Skeletal muscle satellite cell (primary cell): Measurements from ENCODE around the gene CDKN1C.

Experiments used
- H3K27me3 ChIP-seq: 2 replicates; pipeline ENCODE4 v1.7.0; 2013; ENCODE audit warnings: low read length; ENCODE audit not compliant: control insufficient read depth, insufficient read depth
- H3K36me3 ChIP-seq: 2 replicates; pipeline ENCODE4 v1.7.0; 2013; ENCODE audit warnings: mild to moderate bottlenecking, control low read depth, low read length; ENCODE audit not compliant: insufficient read depth
- H3K4me1 ChIP-seq: 2 replicates; pipeline ENCODE4 v1.7.0; 2013; ENCODE audit warnings: low read length; ENCODE audit not compliant: control insufficient read depth, insufficient read depth
- H3K4me2 ChIP-seq: 2 replicates; pipeline ENCODE4 v1.7.0; 2013; ENCODE audit warnings: mild to moderate bottlenecking, low read length
- H3K4me3 ChIP-seq: 2 replicates; pipeline ENCODE4 v1.7.0; 2013; ENCODE audit warnings: low read length
- H3K9ac ChIP-seq: 2 replicates; pipeline ENCODE4 v1.7.0; 2013; ENCODE audit warnings: mild to moderate bottlenecking, low read depth, low read length, moderate library complexity
- H3K9me3 ChIP-seq: replicated peaks from 2 replicates; pipeline ENCODE4 v1.7.0; 2013; ENCODE audit warnings: mild to moderate bottlenecking, control low read depth, low read length

CDKN1C gene

DNA sequence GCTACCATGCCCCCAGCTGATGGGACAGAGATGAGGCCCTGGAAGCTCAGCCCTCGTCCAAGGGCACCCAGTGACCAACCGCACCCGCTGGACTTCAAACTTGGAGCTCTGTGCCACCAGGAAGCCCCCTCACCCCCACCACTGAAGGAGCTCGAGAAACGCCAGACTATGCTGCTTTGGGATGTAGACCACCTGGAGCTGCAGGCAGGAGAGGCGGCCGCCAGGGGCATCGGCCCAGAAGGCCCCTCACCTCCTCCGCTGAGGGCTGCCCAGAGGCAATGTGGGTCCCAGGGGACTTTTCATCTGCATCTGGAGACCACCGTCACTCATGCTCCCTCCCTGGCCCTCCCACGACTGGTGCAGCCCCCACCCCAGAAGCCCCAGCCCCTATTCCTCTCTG lies 28.3 kb downstream of the CDKN1C start:
- Histone ChIP-seq H3K9me3 (no peaks in the 10 kb centered on the region), H3K27me3 (peaks cover 46% of the 10 kb centered on the region), H3K4me3 (no peak overlapping the region), H3K4me1 (no peaks in the 10 kb centered on the region), H3K4me2 (no peak overlapping the region), H3K9ac (no peak overlapping the region), H3K36me3 (no peaks in the 10 kb centered on the region)

DNA sequence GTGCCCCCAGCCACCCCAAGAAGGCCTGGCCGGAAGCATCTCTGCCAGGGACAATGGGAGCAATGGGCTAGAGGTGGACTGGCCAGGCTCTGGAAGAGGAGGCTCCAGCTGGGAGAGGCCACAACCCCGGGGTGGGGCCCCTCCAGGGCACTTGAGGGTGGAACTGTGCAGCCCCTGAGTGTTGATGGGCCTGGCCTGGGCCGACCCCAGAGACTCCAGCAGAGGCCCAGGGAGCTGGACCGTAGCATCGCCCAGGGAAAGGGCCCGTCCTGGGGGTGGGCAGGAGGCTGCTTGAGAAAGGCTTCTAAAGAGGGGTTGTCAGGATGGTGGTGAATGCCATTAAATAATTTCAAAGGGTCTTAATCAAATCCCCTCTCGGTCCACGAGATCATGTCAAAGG lies 30.4 kb downstream of the CDKN1C start:
- Histone ChIP-seq H3K27me3 (peaks cover 41% of the 10 kb centered on the region), H3K9me3 (no peaks in the 10 kb centered on the region), H3K4me1 (no peaks in the 10 kb centered on the region), H3K36me3 (no peaks in the 10 kb centered on the region), H3K4me2 (no peak overlapping the region), H3K4me3 (no peak overlapping the region), H3K9ac (no peak overlapping the region)

DNA sequence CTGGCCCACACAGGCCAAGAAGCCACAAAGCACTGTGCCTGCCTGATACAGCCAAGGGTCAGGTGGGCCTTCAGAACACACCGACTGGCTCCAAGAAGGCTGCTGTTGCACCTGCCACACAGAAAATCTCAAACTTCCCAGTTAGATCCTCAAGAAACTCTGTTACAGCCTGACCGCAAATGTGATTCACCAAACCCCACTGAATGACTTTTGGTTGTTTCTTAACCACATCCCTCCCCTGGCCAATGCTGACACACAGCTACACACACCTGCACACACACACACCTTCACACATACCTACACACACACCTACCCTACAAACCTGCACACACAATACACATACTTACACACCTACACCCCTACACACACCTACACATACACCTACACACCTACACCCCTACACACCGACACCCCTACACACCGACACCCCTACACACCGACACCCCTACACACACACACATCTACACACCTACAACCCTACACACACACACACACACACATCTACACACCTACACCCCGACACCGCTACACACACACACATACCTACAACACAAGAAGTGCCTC lies 31.5 kb downstream of the CDKN1C start:
- Histone ChIP-seq H3K4me1 (no peaks in the 10 kb centered on the region), H3K9ac (no peak overlapping the region), H3K27me3 (peaks cover 36% of the 10 kb centered on the region), H3K4me3 (no peak overlapping the region), H3K4me2 (no peak overlapping the region), H3K9me3 (no peaks in the 10 kb centered on the region), H3K36me3 (no peaks in the 10 kb centered on the region)

DNA sequence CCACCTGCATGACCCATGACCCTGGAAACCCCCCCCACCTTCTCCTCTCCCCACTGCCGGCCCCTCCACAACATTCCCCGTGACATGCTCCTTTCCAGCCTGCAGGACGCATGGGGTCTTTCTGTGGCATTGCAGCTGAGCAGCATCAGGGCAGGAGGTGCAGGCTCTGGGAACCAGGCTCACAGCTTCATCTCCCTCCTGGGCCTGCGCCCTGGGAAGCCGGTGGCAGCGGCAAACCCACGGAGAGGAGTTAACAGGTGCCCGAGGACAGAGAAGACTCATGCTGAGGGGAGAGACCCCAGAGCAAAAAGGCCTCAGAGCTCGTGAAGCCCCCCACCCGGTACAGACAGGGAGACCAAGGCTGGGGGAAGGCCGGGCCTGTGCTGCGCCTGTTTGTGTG lies 32.2 kb downstream of the CDKN1C start:
- Histone ChIP-seq H3K9me3 (no peaks in the 10 kb centered on the region), H3K4me2 (no peak overlapping the region), H3K9ac (no peak overlapping the region), H3K4me1 (no peaks in the 10 kb centered on the region), H3K27me3 (peaks cover 36% of the 10 kb centered on the region), H3K4me3 (no peak overlapping the region), H3K36me3 (no peaks in the 10 kb centered on the region)

DNA sequence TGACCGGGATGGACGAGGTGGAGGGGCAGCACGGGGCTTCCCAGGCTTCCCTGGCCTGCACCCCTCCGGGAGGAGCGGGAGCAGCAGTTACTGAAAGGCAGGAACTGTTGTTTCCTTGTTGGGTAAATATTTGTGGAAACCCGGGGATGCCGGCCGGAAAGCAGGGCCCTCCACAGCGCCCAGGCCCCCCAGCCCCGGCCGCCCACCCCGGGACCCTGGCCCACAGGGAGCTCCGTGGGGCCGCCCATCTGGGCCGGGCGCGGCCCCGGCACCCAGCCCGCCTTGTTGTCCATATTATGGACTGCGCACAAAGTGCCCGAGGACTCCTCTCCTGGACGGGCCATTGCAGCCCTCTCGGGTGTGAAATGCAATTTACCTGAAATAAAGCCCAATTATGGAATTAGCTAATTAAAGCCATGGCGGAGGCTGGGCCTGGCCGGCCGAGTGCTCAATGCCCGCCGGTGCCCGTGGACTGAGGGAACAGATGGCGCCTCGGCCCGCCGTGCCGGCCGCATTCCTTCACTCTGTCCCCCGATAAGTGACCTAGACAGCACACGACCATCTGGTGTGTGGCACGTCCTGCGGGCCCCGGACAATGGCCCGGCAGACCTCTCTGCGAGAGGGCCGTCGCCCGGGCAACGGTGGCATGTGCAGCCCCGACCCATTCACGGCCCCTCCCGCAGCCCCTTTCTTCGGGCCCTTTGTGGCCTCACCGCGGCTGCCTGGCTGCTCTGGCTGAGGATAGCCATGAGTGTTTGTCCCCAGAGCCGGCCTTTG lies 35.4 kb downstream of the CDKN1C start:
- Histone ChIP-seq H3K4me2 (no peak overlapping the region), H3K4me3 (no peak overlapping the region), H3K4me1 (no peaks in the 10 kb centered on the region), H3K9me3 (no peaks in the 10 kb centered on the region), H3K36me3 (no peaks in the 10 kb centered on the region), H3K9ac (no peak overlapping the region), H3K27me3 (peaks cover 19% of the 10 kb centered on the region)

DNA sequence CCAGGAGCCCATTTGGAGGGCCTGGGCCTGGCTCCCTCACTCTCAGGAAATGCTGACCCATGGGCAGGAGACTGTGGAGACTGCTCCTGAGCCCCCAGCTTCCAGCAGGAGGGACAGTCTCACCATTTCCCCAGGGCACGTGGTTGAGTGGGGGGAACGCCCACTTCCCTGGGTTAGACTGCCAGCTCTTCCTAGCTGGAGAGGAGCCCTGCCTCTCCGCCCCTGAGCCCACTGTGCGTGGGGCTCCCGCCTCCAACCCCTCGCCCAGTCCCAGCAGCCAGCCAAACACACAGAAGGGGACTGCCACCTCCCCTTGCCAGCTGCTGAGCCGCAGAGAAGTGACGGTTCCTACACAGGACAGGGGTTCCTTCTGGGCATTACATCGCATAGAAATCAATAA lies 37.1 kb downstream of the CDKN1C start:
- Histone ChIP-seq H3K9ac (no peak overlapping the region), H3K4me1 (no peaks in the 10 kb centered on the region)

DNA sequence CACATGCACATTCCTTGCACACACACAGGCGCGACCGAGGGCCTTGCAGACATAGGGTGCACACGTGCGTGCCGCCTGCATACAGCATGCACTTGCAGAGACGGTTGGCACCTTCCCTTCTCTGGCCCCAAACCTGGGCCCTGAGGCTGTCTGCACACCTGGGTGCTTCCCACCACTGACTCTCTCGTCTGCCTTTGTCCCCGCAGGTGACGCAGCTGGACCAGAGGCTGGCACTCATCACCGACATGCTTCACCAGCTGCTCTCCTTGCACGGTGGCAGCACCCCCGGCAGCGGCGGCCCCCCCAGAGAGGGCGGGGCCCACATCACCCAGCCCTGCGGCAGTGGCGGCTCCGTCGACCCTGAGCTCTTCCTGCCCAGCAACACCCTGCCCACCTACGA lies 38.0 kb downstream of the CDKN1C start:
- H3K27me3 ChIP-seq = peaks cover 12% of the 10 kb centered on the region
- no peak overlapping the region for H3K9ac ChIP-seq
- H3K9me3 ChIP-seq = no peaks in the 10 kb centered on the region
- H3K4me2 ChIP-seq = no peak overlapping the region
- H3K4me1 ChIP-seq = no peaks in the 10 kb centered on the region
- H3K36me3 ChIP-seq = no peaks in the 10 kb centered on the region
- H3K4me3 ChIP-seq = no peak overlapping the region

More for the DNA sequence above, 37.1 kb downstream of the CDKN1C start:
- Histone ChIP-seq H3K4me3 (no peak overlapping the region), H3K36me3 (no peaks in the 10 kb centered on the region), H3K27me3 (peaks cover 5% of the 10 kb centered on the region), H3K9me3 (no peaks in the 10 kb centered on the region), H3K4me2 (no peak overlapping the region)

DNA sequence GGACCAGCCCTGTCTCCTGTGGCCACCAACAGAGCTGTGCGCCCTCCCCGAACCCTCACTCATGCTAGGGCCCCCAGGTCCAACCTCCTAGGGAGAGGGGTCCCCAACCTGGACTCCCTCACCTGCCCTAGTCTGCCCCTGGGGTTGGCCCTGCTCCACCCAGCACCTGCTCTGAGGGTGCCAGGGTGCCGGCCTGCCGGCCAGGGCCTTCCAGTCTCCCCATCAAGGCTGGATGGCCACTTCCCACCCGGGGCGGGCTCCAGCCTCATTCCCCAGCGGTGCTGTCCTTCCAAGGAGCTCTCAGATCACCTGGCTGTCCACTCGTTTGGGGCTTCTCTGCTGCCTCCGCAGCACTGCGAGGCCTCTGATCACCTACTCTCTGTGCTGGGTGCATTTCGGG lies 39.1 kb downstream of the CDKN1C start:
- H3K9me3 ChIP-seq = no peaks in the 10 kb centered on the region
- no peaks in the 10 kb centered on the region for H3K4me1 ChIP-seq
- H3K27me3 ChIP-seq = peaks cover 16% of the 10 kb centered on the region
- no peaks in the 10 kb centered on the region for H3K36me3 ChIP-seq
- no peak overlapping the region for H3K9ac ChIP-seq
- H3K4me3 ChIP-seq = no peak overlapping the region
- H3K4me2 ChIP-seq = no peak overlapping the region

DNA sequence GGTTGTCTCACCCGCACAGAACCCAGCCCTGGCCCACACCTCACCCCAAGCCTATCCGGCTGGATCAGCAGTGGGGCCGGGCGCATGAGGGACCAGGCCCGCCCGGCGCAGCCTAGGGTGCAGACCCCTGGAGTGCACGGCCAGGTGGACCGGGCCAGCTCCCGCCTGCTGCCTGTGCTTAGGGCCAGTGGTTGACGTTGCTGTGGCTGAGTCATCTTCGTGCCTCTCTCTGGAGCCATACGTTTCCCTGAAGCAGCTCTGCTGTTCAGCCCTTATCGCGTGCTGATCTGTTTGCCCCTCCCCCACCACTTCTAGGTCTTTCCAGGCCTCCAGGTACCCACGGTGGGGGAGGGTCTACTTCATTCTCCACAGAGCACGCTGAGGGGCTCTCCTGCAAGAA lies 39.5 kb downstream of the CDKN1C start:
- Histone ChIP-seq H3K9me3 (no peaks in the 10 kb centered on the region), H3K9ac (no peak overlapping the region), H3K27me3 (peaks cover 16% of the 10 kb centered on the region), H3K4me2 (no peak overlapping the region), H3K4me1 (no peaks in the 10 kb centered on the region), H3K36me3 (no peaks in the 10 kb centered on the region), H3K4me3 (no peak overlapping the region)

DNA sequence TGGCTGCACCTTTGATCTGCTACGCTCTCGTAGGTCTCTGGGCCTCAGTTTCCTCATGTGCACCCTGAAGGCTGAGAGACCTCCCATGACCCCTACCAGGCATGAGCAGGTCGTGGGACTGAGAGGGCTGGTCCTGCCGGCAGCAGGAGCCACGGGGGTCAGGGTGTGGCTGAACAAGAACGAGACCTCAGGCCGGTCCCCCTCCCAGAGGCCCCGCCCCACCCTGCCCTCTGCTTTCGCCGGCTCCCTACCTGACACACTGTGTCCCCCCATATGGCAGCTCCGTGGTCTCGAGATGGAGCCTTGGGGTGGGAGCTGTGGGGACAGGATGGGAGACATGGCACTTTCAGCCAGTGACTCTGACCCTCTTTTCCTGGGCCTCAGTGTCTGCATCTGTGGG lies 40.6 kb downstream of the CDKN1C start:
- Histone ChIP-seq H3K9me3 (no peaks in the 10 kb centered on the region), H3K27me3 (peaks cover 17% of the 10 kb centered on the region), H3K4me1 (no peaks in the 10 kb centered on the region), H3K36me3 (no peaks in the 10 kb centered on the region), H3K4me3 (no peak overlapping the region), H3K9ac (no peak overlapping the region), H3K4me2 (no peak overlapping the region)

DNA sequence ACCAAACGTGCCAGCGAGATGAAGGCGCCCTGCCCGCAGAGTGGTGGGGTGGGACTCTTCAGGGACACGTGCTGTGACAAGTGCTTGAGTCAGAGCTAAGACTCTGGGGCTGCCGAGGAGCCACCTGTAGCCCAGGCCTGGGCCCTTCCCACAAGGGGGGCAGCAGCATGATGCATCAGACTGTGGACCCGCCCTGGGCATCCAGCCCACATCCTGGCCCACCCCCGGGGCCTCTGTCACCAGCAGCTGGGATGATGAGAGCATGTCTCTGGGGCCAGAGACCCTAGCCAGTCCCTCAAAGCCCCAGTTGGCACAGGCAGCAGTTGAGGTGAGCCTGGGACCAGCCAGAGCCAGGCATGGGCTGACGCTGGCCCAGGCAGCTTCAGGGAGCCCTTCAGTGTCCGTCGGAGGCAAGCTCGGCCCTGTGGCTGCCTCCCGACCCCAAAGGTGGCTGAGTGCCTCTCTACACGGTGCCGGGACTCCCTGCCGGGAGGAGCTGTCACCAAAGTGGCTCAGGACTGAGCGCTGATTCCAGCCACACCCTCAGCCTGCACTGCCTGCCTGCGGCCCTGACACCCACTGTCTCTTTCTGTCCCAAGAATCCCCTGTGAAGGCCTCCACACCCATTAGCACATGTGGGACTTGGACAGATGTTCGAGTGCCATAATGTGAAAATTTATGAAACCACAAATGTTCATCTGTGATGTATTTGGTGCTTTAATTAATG lies 41.3 kb downstream of the CDKN1C start:
- H3K36me3 ChIP-seq = no peaks in the 10 kb centered on the region
- H3K4me3 ChIP-seq = no peak overlapping the region
- H3K9me3 ChIP-seq = no peaks in the 10 kb centered on the region
- no peaks in the 10 kb centered on the region for H3K4me1 ChIP-seq
- H3K9ac ChIP-seq = no peak overlapping the region
- H3K4me2 ChIP-seq = no peak overlapping the region
- H3K27me3 ChIP-seq = peaks cover 17% of the 10 kb centered on the region
